Measurements from ENCODE around the gene CRYGB.

DNA sequence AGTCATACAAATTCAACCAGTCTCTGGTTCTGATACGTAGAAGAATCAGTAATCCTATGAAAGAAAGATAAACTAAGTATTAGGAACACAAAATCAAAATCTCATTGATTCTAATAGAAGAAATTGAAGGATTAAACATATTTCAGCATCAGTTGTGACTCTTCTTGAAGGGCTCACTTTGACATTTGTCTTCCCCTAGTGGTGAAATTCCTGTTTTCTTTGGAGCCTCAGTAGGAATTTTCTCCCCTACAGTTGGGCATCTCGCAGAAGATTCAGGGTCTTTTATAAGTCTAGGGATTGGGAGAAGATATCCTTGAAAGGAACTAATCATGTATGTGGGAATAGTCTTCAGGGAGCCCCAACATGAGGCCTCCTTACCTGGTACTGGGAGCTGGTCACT, 2.8 kb upstream of the CRYGB start:
- TF ChIP-seq EZH2 (IDR thresholded peaks at IDR 0.05; ENCODE audit: insufficient read depth, poor library complexity, severe bottlenecking): no peak
- TF ChIP-seq EZH2phosphoT487 (IDR thresholded peaks at IDR 0.05; ENCODE audit: insufficient read depth, low read depth): no peak
